Endothelial cell of umbilical vein (primary cell): ENCODE data around the gene ABCA1. TPM values are rescaled to one million over a fixed set of nuclear protein-coding genes. Genes with fewer than 3 reads are reported as not detected.

Experiments
- BruUV-seq: library from RNA; stranded (reverse); fragments of 400-500 nt; replicated peaks from 2 replicates; lab custom pipeline; 2021; lab: Mats Ljungman, UMichigan
- CTCF ChIA-PET: fragments of 300-600, 350-600 bp; sonication (Branson Sonifier 250); formaldehyde crosslinking; loops from one replicate; lab custom pipeline; 2021; ENCODE audit warnings: antibody characterized with exemption, inconsistent platforms; lab: Charles Lee
- POLR2A ChIA-PET: fragments of 300-600, 350-600 bp; sonication (Branson Sonifier 250); formaldehyde crosslinking; loops from one replicate; lab custom pipeline; 2021; ENCODE audit warnings: antibody characterized with exemption, inconsistent platforms; lab: Charles Lee
- DNase-seq: peaks from one replicate; pipeline ENCODE4 v3.0.0-alpha.2; 2011; ENCODE audit warnings: low read depth, low spot score
- FAIRE-seq: peaks from 2 replicates; lab custom pipeline; 2011; peaks lifted over from hg19 to GRCh38; lab: Jason Lieb, UNC
- H2AFZ ChIP-seq: 2 replicates; pipeline ENCODE4 v1.6.0; 2012; ENCODE audit warnings: low read depth, low read length, control low read depth, inconsistent platforms
- H3K27ac ChIP-seq: 2 replicates; pipeline ENCODE4 v1.5.1; 2011; ENCODE audit warnings: low read depth, mild to moderate bottlenecking, control low read depth, low read length, moderate library complexity; ENCODE audit not compliant: insufficient read depth
- H3K27me3 ChIP-seq, 2 experiments: 2 replicates each; pipeline versions ENCODE4 v1.6.0 to v1.6.1; 2011; ENCODE audit warnings: low read length in 2 of 2, mixed read lengths in 1 of 2; ENCODE audit not compliant: control insufficient read depth in 2 of 2, insufficient read depth in 2 of 2
- H3K36me3 ChIP-seq, 2 experiments: 2 replicates in 1 of 2; 3 replicates in 1 of 2; pipeline ENCODE4 v1.5.1; 2011; ENCODE audit warnings: low read length in 2 of 2, mild to moderate bottlenecking in 1 of 2, moderate library complexity in 1 of 2; ENCODE audit not compliant: control insufficient read depth in 2 of 2, insufficient read depth in 2 of 2; ENCODE audit errors: extremely low read depth in 1 of 2
- H3K4me1 ChIP-seq: 3 replicates; pipeline ENCODE4 v1.5.1; 2011; ENCODE audit warnings: mild to moderate bottlenecking, low read length; ENCODE audit not compliant: control insufficient read depth, insufficient read depth; ENCODE audit errors: extremely low read depth
- H3K4me2 ChIP-seq: 2 replicates; pipeline ENCODE4 v1.6.1; 2011; ENCODE audit warnings: low read length, control low read depth, mixed read lengths; ENCODE audit not compliant: insufficient read depth
- H3K4me3 ChIP-seq, 3 experiments: fragments of 200-600 bp in 1 of 3; sonication (generic), shearing (Covaris generic) in 1 of 3; replicated peaks in 1 of 3; 2 replicates each; pipeline ENCODE4 v1.5.1; 2011 to 2016; ENCODE audit warnings: control low read depth in 3 of 3, low read length in 3 of 3, mild to moderate bottlenecking in 2 of 3, inconsistent platforms in 1 of 3, low read depth in 1 of 3, moderate library complexity in 1 of 3; ENCODE audit not compliant: insufficient read depth in 1 of 3
- H3K79me2 ChIP-seq: 2 replicates; pipeline ENCODE4 v1.6.0; 2012; ENCODE audit warnings: low read length, inconsistent platforms; ENCODE audit not compliant: control insufficient read depth, insufficient read depth
- H3K9ac ChIP-seq: replicated peaks from 2 replicates; pipeline ENCODE3; 2011; ENCODE audit warnings: low read length, control low read depth; ENCODE audit not compliant: insufficient read depth; ENCODE audit errors: extremely low read depth
- H3K9me1 ChIP-seq: replicated peaks from 3 replicates; pipeline ENCODE4 v1.6.0; 2011; ENCODE audit warnings: mild to moderate bottlenecking, low read length; ENCODE audit not compliant: control insufficient read depth, insufficient read depth; ENCODE audit errors: extremely low read depth
- H3K9me3 ChIP-seq: replicated peaks from 2 replicates; pipeline ENCODE4 v1.5.1; 2012; ENCODE audit warnings: low read length, inconsistent platforms; ENCODE audit not compliant: control insufficient read depth, insufficient read depth
- H4K20me1 ChIP-seq: replicated peaks from 2 replicates; pipeline ENCODE3; 2011; ENCODE audit warnings: mild to moderate bottlenecking, low read length; ENCODE audit not compliant: control insufficient read depth, insufficient read depth; ENCODE audit errors: extremely low read depth
- CTCF ChIP-seq, 2 donors: IDR thresholded peaks; 1 replicate in 1 of 2; 2 replicates in 1 of 2; pipeline ENCODE4 v1.5.1; 2011; ENCODE audit warnings: low read length in 2 of 2, mild to moderate bottlenecking in 2 of 2, moderate library complexity in 2 of 2, control low read depth in 1 of 2, inconsistent platforms in 1 of 2, low read depth in 1 of 2; ENCODE audit not compliant: insufficient read depth in 1 of 2; ENCODE audit errors: extremely low read depth in 1 of 2
- EZH2 ChIP-seq: IDR thresholded peaks from 2 replicates; pipeline ENCODE4 v1.6.1; 2012; ENCODE audit warnings: borderline replicate concordance, low read depth, mild to moderate bottlenecking, moderate library complexity, low read length, inconsistent platforms; ENCODE audit not compliant: severe bottlenecking
- FOS ChIP-seq: IDR thresholded peaks from 2 replicates; pipeline ENCODE4 v1.6.1; 2011; ENCODE audit warnings: mild to moderate bottlenecking, low read length, moderate library complexity, borderline replicate concordance; ENCODE audit not compliant: insufficient read depth
- GATA2 ChIP-seq: IDR thresholded peaks from 2 replicates; pipeline ENCODE4 v1.7.0; 2011; ENCODE audit warnings: low read depth, mild to moderate bottlenecking, moderate library complexity, mixed read lengths, low read length; ENCODE audit not compliant: insufficient read length, insufficient read depth
- JUN ChIP-seq: IDR thresholded peaks from 2 replicates; pipeline ENCODE4 v1.6.1; 2011; ENCODE audit warnings: borderline replicate concordance, low read depth; ENCODE audit not compliant: insufficient read length, insufficient read depth
- MAX ChIP-seq: IDR thresholded peaks from 2 replicates; pipeline ENCODE4 v1.6.1; 2011; ENCODE audit not compliant: insufficient read depth, insufficient read length
- MYC ChIP-seq: IDR thresholded peaks from one replicate; pipeline ENCODE4 v1.6.1; 2011; ENCODE audit warnings: mild to moderate bottlenecking, low read depth, low read length
- POLR2A ChIP-seq: IDR thresholded peaks from 2 replicates; pipeline ENCODE4 v1.6.1; 2012; ENCODE audit warnings: low read depth, mild to moderate bottlenecking, control low read depth, low read length
- POLR2AphosphoS5 ChIP-seq: IDR thresholded peaks from 2 replicates; pipeline ENCODE4 v1.6.1; 2012; ENCODE audit warnings: low read depth, mild to moderate bottlenecking, control low read depth, low read length, moderate library complexity; ENCODE audit not compliant: insufficient read depth
- dilution Hi-C: fragments of 300-500 bp; cut with MboI; formaldehyde crosslinking; loops from one replicate; pipeline ENCODE4 v1.15.0; 2019; ENCODE audit warnings: low sequenced_read_pairs; ENCODE audit not compliant: extremely low pct_ligation_motif_present
- intact Hi-C: fragments of 100-400 bp; cut with micrococcal nuclease; formaldehyde crosslinking; loops from one replicate; pipeline ENCODE4 v1.10.0; 2022
- polyA plus RNA-seq, 4 experiments: library from polyadenylated mRNA; depleted of rRNA in 3 of 4; stranded (reverse) in 3 of 4; unstranded in 1 of 4; fragments of >200 nt; gene quantifications; 2 replicates each; pipeline versions ENCODE4 v1.2.1 to v1.2.3, GENCODE V29; 2011 to 2012; ENCODE audit warnings: missing spikeins in 1 of 4
- total RNA-seq: library from RNA; stranded (reverse); gene quantifications from 2 replicates; pipeline ENCODE4 v1.2.3, GENCODE V29; 2021

The ABCA1 gene
- total and polyA plus RNA-seq, 2 donors (not counting 3 experiments of a cell fraction or from before 2014, with no cell fraction given) = 2.4 to 9.8 TPM

GRCh38 chr9:104795857-104796256, 132.1 kb downstream of the ABCA1 start:
- no peak for TF ChIP-seq FOS
- no peak for TF ChIP-seq POLR2AphosphoS5
- TF ChIP-seq JUN = no peak
- no peak for TF ChIP-seq MAX
- TF ChIP-seq EZH2 = no peak
- TF ChIP-seq CTCF (IDR thresholded peaks at IDR 0.05; ENCODE audit: extremely low read depth in 1 of 2, insufficient read depth in 1 of 2, low read depth in 1 of 2, low read length in 2 of 2) = no peak
- TF ChIP-seq MYC = no peak
- no peak for TF ChIP-seq POLR2A
- no peak for TF ChIP-seq GATA2
- no peaks in the 10 kb centered on the region for H3K27me3 ChIP-seq
- H4K20me1 ChIP-seq = no peaks in the 10 kb centered on the region
- H3K4me1 ChIP-seq = no peaks in the 10 kb centered on the region
- H3K9me3 ChIP-seq = no peaks in the 10 kb centered on the region
- H3K9me1 ChIP-seq = no peaks in the 10 kb centered on the region
- ChIA-PET POLR2A (no interaction called here), CTCF (interaction anchor here (1.5 kb wide), 1 partner anchor 67 kb away, joined by 4 read pairs; no protein-coding TSS in a partner anchor)
- H3K9ac ChIP-seq = no peak overlapping the region
- dilution Hi-C loops (no loop called here), intact Hi-C loops (no loop called here)
- BruUV-seq = no TSS peak
- no peak for DNase-seq
- H3K27ac ChIP-seq = no peak overlapping the region
- no peak overlapping the region for H3K4me2 ChIP-seq
- H3K4me3 ChIP-seq = no peak overlapping the region
- no peaks in the 10 kb centered on the region for H3K36me3 ChIP-seq
- no peaks in the 10 kb centered on the region for H3K79me2 ChIP-seq
- FAIRE-seq = no peak
- H2AFZ ChIP-seq = no peak overlapping the region
